SIG-M5 treated with dmso at 0.1 percent for 504 hours (cell line): ENCODE results near the gene IFIT1.
"Not testable (repeated sequence)": the region's sequence is repeated elsewhere in the genome, so short reads cannot be mapped to it uniquely, and the experiment has no call there.

ENCODE experiments used
- DNase-seq: peaks from one replicate; lab custom pipeline; 2025; ENCODE audit not compliant: unreplicated experiment; lab: John Stamatoyannopoulos, UW

IFIT1 gene

GRCh38 chr10:89391907-89392756 is at the start of gene IFIT1:
Gene IFIT1, plus strand, starts transcription at chr10:89392623. Its CDS starts 90 bp downstream, at chr10:89392713.
- peak; percentile 49 for DNase-seq

- DNase-seq, result no peak
These were observed 49.2 kb upstream of the IFIT1 start for GRCh38 chr10:89343089-89343767.

GRCh38 chr10:89344156-89344555 is 48.3 kb upstream of the IFIT1 start:
- DNase-seq, result no peak

- no peak for DNase-seq
These were observed 46.9 kb upstream of the IFIT1 start for GRCh38 chr10:89345367-89346000.

- DNase-seq, result no peak
These were observed 45.8 kb upstream of the IFIT1 start for GRCh38 chr10:89346405-89347254.

GRCh38 chr10:89347701-89348457 is 44.5 kb upstream of the IFIT1 start:
- DNase-seq, result no peak

- no peak for DNase-seq
These were observed 43.9 kb upstream of the IFIT1 start for GRCh38 chr10:89348481-89348880.

GRCh38 chr10:89348975-89349374 is 43.4 kb upstream of the IFIT1 start:
- no peak for DNase-seq

- not testable (repeated sequence) for DNase-seq
These were observed 41.6 kb upstream of the IFIT1 start for GRCh38 chr10:89350631-89351315.

GRCh38 chr10:89351412-89351779 is 41.0 kb upstream of the IFIT1 start:
- no peak for DNase-seq

- no peak for DNase-seq
These were observed 40.4 kb upstream of the IFIT1 start for GRCh38 chr10:89351780-89352597.

- no peak for DNase-seq
These were observed 39.6 kb upstream of the IFIT1 start for GRCh38 chr10:89352802-89353201.

- DNase-seq, result no peak
These were observed 37.0 kb upstream of the IFIT1 start for GRCh38 chr10:89355394-89355931.

GRCh38 chr10:89357096-89357495 is 35.3 kb upstream of the IFIT1 start:
- no peak for DNase-seq

- DNase-seq, result no peak
These were observed 34.4 kb upstream of the IFIT1 start for GRCh38 chr10:89357975-89358374.

GRCh38 chr10:89360157-89360556 is 32.3 kb upstream of the IFIT1 start:
- DNase-seq, result no peak

- no peak for DNase-seq
These were observed 29.5 kb upstream of the IFIT1 start for GRCh38 chr10:89362929-89363328.

GRCh38 chr10:89363729-89364442 is 28.5 kb upstream of the IFIT1 start:
- DNase-seq, result no peak
